HG03565 (cell line): ENCODE measurements around the gene PTPRD.
"Not testable (repeated sequence)": the region's sequence is repeated elsewhere in the genome, so short reads cannot be mapped to it uniquely, and the experiment has no call there.

Source experiments
- ATAC-seq: cut with Tn5 transposase; IDR thresholded peaks from one replicate; pipeline ENCODE4 v1.9.1; 2021; ENCODE audit warnings: mild to moderate bottlenecking, moderate library complexity; ENCODE audit not compliant: unreplicated experiment

The PTPRD gene

GRCh38 chr9:8958358-8958757 is 1654.4 kb downstream of the PTPRD start:
- ATAC-seq: no peak

- no peak for ATAC-seq
Measured at GRCh38 chr9:8955315-8955714, 1657.5 kb downstream of the PTPRD start.

GRCh38 chr9:8946461-8946860 is 1666.3 kb downstream of the PTPRD start:
- ATAC-seq: no peak

GRCh38 chr9:8943392-8943791 is 1669.4 kb downstream of the PTPRD start:
- ATAC-seq: no peak

- ATAC-seq: no peak
Measured at GRCh38 chr9:8940650-8941049, 1672.2 kb downstream of the PTPRD start.

- no peak for ATAC-seq
Measured at GRCh38 chr9:8926461-8926860, 1686.3 kb downstream of the PTPRD start.

DNA sequence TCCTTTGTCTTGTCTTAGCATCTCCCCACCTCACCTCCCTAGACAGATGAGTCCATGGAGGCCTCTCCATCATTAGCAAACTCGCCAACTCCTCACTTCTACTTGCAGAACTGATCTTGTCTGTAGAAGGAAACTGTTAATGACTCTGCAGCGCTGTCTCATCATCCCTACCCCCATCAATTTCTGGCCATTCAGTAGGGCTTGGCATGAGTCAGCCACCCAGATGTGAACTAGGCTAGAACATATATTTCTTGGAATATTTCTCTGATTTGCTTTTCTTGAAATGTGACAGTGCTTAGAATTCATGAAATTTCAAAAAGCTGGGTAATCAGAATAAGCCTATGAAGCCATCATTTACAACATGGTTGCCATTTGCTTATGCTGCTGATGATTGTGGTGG is 1688.2 kb downstream of the PTPRD start:
- no peak for ATAC-seq

GRCh38 chr9:8920478-8921183 is 1692.2 kb downstream of the PTPRD start:
- ATAC-seq: not testable (repeated sequence)

DNA sequence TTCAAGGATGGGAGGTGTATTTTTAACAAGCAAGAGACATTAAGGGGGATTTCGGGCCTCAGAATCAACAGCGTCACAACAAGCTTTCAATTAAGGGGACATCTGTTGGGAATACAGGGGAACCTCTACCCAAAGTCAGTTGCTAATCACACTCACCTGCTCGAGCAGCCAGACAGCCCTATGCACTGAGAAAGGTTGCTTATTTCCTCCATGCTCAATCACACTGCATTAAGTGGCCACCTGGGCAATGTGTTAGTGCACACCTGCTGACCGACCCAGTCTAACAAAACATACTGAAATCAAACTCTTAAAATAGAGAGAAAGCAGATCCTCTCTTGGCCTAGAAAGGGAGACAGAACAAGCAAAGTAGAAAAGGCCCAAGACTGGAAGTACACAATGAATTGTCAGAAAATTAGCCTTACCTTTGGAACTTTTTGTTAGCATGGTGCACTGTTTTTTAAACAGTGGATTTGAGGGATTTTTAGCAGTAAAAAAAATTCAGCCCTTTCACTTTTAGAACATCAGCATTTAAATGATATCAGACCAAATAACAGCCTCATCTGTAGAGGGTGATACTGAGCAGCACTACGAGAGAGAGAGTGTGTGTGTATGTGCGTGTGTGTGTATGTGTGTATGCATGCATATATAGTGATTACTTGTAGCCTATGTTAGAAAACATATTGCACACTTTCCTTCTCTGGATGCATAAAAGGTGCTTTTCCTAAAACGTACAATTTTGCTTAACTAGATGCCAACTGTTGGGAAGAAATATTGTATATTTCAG is 1694.7 kb downstream of the PTPRD start:
- no peak for ATAC-seq

GRCh38 chr9:8916771-8917170 is 1696.0 kb downstream of the PTPRD start:
- no peak for ATAC-seq

- no peak for ATAC-seq
Measured at GRCh38 chr9:8907868-8908267, 1704.9 kb downstream of the PTPRD start.

GRCh38 chr9:8905731-8906130 is 1707.1 kb downstream of the PTPRD start:
- no peak for ATAC-seq

GRCh38 chr9:8904771-8905515 is 1707.9 kb downstream of the PTPRD start:
- ATAC-seq: no peak

GRCh38 chr9:8903077-8903476 is 1709.7 kb downstream of the PTPRD start:
- ATAC-seq: no peak

DNA sequence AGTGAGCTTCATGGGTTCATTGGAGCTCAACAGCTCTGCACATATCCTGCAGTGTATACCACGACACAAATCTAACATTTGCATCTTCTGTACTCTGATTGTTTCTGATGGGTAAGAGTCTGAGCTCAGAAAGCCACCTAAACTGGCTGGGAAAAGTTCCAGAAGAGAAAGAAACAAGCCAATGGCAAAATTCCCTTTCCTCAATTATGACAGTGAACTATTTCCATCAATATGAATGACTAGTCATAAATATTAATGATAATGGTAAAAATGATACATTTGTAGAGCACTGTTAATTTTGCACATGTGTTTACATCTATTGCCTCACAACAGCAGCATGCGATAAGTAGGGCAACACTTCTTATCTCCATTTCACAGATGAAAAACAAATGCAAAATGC is 1711.7 kb downstream of the PTPRD start:
- no peak for ATAC-seq

DNA sequence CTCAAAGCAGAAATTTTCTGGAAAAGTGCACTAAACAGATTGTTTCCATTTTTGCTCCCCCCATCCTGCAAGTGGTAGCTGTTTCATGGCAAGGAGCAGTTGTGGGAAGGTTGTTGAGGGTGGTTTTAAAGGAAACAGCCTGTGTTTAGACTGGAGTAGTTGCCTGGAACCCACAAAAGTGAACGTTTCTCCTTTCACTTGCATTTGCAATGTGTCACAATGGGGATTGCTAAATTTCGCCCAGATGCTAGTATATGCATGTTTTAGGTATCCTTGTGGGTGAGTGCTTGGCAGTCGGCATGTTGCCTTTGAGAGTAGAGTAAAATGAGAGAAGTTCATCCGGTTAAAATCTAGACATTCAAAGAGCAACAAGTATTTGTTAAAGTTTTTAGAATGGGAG is 1713.3 kb downstream of the PTPRD start:
- ATAC-seq: no peak

DNA sequence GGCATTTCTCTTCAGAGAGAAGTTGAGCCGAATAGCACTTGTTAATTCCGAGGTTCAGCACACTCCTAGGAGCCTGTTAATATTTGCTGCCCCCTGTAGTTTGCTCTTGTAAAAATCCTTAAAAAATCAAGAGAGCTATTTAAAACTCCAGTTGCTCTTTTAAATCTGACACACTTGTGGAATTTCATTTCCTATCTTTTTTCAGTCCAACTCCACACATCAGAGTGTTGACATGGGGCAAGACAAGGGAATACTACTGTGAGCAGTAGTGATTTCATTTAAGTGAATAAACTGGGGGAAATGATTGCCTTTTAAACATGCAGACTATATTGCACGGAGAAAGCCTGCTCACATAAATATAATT is 1717.0 kb downstream of the PTPRD start:
- ATAC-seq: no peak

DNA sequence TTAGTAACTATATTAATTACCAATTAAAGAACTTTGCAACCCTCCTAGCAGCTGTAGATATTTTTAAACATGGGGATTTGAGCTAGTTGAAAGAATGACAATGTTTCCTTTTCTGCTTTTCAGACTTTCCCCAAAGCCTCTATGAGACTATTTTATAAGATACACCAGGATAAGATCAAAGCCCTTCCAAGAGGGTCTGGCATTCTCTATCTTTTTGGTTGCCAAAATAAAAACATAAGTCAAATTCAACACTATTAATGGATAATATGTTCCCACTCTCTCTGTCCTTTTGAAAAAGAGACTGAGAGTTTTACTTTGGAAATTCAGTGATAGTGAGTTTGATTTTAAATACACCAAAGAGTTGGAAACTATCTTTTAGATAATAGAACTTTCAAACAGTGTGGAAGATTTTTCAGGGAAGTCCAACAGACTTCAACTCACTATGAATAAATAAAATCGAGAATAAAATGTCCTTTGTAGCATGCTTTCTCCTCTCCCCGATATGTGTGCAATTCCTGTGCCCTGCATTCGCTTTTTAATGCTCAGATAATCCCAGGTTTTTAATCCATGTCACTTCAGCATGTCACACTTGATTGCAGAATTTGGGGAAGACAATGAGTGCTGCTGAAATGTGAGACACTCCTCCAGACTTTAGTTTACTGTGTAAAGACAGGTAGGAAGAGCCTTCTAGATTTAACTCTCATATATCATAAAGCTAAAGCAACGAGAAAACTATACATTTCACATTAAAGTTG is 1717.5 kb downstream of the PTPRD start:
- ATAC-seq: no peak

- ATAC-seq: no peak
Measured at GRCh38 chr9:8890695-8891094, 1722.1 kb downstream of the PTPRD start.

- ATAC-seq: no peak
Measured at GRCh38 chr9:8889100-8889499, 1723.7 kb downstream of the PTPRD start.

GRCh38 chr9:8888591-8888990 is 1724.2 kb downstream of the PTPRD start:
- ATAC-seq: no peak
